HG03064 (cell line): ENCODE results near the gene TMEM266.

Experiments used
- ATAC-seq: cut with Tn5 transposase; IDR thresholded peaks from one replicate; pipeline ENCODE4 v1.9.1; 2021; ENCODE audit warnings: low read depth; ENCODE audit not compliant: unreplicated experiment

Gene TMEM266

GRCh38 chr15:76223521-76223920 is 163.7 kb downstream of the TMEM266 start:
- ATAC-seq, result no peak

GRCh38 chr15:76229266-76229665 is 169.5 kb downstream of the TMEM266 start:
- no peak for ATAC-seq

- no peak for ATAC-seq
Measured at GRCh38 chr15:76233921-76234320, 174.1 kb downstream of the TMEM266 start.

GRCh38 chr15:76234337-76234889 is 174.6 kb downstream of the TMEM266 start:
- ATAC-seq, result no peak

DNA sequence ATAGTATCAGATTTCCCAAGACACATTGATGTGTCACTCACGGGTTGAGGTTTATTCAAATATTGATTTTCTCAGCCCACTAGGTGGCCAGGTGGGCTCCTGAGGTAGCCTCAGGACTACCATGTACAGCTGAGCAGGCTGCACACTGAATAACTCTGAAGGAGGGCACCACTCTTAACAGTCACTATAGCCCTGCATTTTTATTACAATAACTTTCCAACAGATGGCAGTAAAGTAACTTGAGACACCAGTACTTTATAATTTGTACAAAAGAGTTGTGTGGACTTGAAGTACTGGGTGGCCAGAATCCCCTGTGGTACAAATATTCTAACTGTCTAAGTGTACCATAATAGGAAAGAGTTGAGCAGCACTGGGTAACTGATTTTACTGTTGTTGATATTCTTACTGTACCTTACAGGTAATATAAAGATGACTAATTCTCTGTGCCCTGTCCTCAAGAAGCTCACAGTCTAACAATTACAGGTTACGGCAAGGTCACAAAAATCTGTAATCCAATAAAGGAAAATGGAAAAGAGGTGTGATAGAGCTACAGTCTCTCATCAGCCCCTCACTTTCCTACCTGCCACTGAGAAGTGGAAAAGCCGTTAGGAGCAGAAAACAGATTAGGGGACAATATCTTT is 175.5 kb downstream of the TMEM266 start:
- ATAC-seq, result no peak

DNA sequence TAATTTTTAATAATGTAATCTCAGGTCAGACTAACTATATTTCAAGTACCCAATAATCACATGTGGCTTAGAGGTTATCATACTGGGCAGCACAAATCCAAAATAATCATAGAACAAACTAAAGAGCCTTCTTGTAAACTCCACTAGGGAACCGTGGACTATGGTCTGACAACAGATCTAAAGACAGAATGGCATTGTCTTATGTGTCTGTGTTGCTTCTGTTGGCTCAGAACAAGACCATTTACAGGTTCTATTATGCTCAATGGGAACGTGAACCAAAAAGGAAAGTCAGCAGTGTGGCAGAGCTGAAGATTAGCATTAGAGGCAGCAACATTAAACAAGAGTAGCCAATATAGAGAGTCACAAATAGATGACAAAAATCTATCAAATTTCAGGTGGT is 176.6 kb downstream of the TMEM266 start:
- ATAC-seq, result no peak

GRCh38 chr15:76239786-76240185 is 180.0 kb downstream of the TMEM266 start:
- ATAC-seq, result no peak

DNA sequence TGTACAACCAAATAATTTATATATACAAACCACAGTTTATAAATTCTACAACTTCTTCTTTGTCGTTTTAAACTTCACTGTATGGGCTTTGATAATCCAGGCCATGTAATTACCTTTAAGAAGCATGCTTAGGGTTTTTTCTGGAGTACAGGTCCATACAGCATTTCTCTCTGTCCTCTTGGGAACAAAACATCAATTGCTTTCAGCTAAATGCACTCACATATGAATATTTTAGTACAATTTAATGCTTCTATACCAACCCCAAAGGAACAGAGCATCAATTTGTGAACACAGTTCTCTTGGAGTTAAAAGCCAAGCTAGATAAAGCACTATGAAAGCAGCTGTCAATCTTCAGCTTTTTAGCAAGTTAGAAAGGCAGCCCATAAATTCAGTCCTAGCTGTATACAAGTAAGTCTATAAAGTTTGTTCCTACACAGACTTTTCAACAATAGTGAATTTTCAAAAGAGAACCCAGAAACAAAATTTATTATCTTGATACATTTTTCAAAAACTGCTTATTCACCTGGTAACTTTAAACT is 185.4 kb downstream of the TMEM266 start:
- no peak for ATAC-seq

DNA sequence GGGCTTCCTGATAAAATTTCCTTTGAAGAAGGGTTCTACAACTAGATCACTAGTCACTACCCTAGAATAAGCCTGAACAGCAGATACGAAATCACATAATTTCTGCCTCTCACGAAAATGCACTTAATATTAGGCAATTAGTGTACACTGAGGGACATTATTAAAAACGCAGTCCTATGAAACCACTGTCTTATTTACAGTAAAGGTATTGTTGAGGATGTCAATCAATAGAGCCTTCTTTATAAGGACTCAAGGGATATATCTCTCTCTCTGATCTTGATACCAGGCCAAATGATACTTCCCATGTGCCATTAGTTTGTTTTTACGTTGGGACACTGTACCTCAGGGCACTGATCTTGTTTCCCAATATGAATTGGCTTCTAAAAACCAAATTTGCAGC is 191.9 kb downstream of the TMEM266 start:
- no peak for ATAC-seq

GRCh38 chr15:76252249-76252648 is 192.5 kb downstream of the TMEM266 start:
- no peak for ATAC-seq

DNA sequence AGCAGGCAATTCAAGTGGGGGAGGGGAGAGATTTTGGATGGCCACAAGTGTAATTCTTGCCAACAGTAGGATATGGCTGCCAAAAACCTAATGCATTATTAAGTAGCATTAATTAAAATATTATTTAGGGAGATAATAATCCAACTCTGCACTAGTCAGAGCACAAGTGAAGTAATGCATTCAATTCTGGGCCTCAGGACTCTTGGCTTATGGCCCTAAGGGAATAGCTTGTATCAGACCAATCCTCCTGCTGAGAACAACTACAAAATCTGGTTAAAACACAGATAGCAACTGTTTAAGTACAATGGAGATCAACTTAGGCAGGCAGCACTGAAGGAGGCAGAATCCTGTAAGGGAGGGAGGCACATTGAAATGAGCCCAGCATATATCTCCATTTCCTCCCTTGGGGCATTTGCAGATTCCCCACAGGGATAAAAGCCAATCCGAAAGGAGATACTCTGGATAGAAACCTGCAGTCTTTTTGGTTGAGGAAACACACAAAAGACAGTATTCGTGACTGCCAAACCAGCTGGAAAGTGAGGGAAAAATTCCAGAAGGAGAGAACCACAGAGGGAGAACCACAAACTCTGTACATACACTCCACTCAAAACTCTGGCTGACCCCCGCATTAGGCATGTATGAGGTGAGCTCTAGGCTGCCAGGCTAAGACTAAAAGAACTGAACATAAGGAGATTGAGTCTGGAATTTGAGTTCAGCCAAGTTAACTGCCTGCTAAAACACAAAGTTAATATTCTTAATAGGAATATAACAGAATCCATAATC is 194.1 kb downstream of the TMEM266 start:
- no peak for ATAC-seq
